Body of pancreas (tissue), 4 donors: ENCODE results near the gene RGL2.

Experiments
- CTCF ChIP-seq, 7 experiments: fragments of 450-650 bp in 4 of 7; fragments of 200-600 bp in 3 of 7; sonication (generic) in 3 of 7; IDR thresholded peaks; one replicate each; pipeline ENCODE4 v1.5.1; 2016 to 2019; ENCODE audit warnings: antibody characterized with exemption in 7 of 7
- POLR2A ChIP-seq, 3 donors: fragments of 450-650 bp; IDR thresholded peaks; one replicate each; pipeline ENCODE4 v1.6.1; 2016; ENCODE audit warnings: antibody characterized with exemption in 3 of 3, mild to moderate bottlenecking in 2 of 3

GRCh38 chr6:33259032-33259431, 39.7 kb downstream of the RGL2 start:
- no peak for TF ChIP-seq CTCF (IDR thresholded peaks at IDR 0.05)
- TF ChIP-seq POLR2A (IDR thresholded peaks at IDR 0.05): no peak
